Measurements from ENCODE around the gene CDC34. TPM values are rescaled to one million over a fixed set of nuclear protein-coding genes. Genes with fewer than 3 reads are reported as not detected.
A peak's percentile ranks its signal among the peaks of the same experiment; 100 is the strongest.

CDC34 gene
- total RNA-seq, 2 experiments from 2014 or later: 38.5 to 43.4 TPM

DNA sequence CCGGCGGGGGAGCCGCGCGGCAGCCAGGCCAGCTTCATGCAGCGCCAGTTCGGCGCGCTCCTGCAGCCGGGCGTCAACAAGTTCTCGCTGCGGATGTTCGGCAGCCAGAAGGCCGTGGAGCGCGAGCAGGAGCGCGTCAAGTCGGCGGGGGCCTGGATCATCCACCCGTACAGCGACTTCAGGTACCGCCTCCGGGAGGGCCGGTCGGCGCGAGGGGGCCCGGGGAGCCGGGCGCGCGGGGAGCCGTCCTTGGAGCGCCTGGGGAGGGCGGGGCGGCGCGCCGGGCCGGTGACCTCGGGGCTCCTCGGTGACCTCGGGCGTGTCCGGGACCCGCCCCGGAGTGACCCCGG, 58.8 kb downstream of the CDC34 start:
- no peaks in the 10 kb centered on the region for H3K36me3 ChIP-seq (ENCODE audit: insufficient read depth, low read length)
- no peak overlapping the region for H3K4me3 ChIP-seq (ENCODE audit: low read length)
- Mint-ChIP-seq H3K27me3 (peaks cover 25% of the 10 kb centered on the region), H3K9me3 (no peaks in the 10 kb centered on the region), H3K4me3 (peak overlapping the region; percentile 38), H3K36me3 (ENCODE audit: low read depth) (no peaks in the 10 kb centered on the region), H3K4me1 (ENCODE audit: low read depth) (peaks cover 5% of the 10 kb centered on the region), H3K27ac (no peak overlapping the region)
- peaks cover 0 to 28% of the 10 kb centered on the region in 2 experiments for H3K9me3 ChIP-seq (ENCODE audit: control insufficient read depth in 1 of 2, insufficient read depth in 1 of 2, low read length in 2 of 2)
- POLR2A ChIA-PET: no interaction called here
- CTCF ChIA-PET: no interaction called here
- intact Hi-C loops (cut with DNase I, micrococcal nuclease): no loop called here
- H3K4me1 ChIP-seq (ENCODE audit: insufficient read depth, low read length): peaks cover 32% of the 10 kb centered on the region
- DNase-seq: peak in 9 of 14 experiments; percentile 20 to 67 (median 36)
- ATAC-seq (ENCODE audit: poor library complexity): peak; percentile 66
- TF ChIP-seq, protein P1, sequence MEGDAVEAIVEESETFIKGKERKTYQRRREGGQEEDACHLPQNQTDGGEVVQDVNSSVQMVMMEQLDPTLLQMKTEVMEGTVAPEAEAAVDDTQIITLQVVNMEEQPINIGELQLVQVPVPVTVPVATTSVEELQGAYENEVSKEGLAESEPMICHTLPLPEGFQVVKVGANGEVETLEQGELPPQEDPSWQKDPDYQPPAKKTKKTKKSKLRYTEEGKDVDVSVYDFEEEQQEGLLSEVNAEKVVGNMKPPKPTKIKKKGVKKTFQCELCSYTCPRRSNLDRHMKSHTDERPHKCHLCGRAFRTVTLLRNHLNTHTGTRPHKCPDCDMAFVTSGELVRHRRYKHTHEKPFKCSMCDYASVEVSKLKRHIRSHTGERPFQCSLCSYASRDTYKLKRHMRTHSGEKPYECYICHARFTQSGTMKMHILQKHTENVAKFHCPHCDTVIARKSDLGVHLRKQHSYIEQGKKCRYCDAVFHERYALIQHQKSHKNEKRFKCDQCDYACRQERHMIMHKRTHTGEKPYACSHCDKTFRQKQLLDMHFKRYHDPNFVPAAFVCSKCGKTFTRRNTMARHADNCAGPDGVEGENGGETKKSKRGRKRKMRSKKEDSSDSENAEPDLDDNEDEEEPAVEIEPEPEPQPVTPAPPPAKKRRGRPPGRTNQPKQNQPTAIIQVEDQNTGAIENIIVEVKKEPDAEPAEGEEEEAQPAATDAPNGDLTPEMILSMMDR (IDR thresholded peaks at IDR 0.05): no peak
- H3K27ac ChIP-seq (ENCODE audit: low read depth in 1 of 2, low read length in 2 of 2): no peak overlapping the region
- H3K27me3 ChIP-seq (ENCODE audit: control insufficient read depth in 1 of 2, insufficient read depth in 2 of 2, low read length in 2 of 2): peaks cover 25 to 30% of the 10 kb centered on the region in 2 experiments

DNA sequence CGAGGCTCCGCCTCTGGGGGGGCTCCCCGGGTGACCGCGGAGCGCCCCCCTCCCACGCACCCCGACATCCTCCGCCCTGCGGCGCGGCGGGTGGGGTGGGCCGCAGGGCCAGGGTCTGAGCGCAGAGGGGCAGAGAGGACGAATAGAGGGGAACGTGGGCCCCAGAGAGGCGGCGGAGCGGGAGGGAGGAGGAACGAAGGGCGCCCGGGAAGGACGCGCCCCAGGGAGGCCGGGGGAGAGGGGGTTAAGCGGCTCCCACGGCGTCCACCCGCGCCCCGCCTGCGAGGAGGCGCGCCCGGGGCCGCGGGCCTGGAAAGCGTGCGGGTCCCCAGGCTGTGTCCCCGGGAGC, 59.2 kb downstream of the CDC34 start:
- H3K36me3 ChIP-seq (ENCODE audit: insufficient read depth, low read length): no peaks in the 10 kb centered on the region
- peaks cover 25 to 30% of the 10 kb centered on the region in 2 experiments for H3K27me3 ChIP-seq (ENCODE audit: control insufficient read depth in 1 of 2, insufficient read depth in 2 of 2, low read length in 2 of 2)
- POLR2A ChIA-PET: no interaction called here
- peaks cover 25% of the 10 kb centered on the region for H3K27me3 Mint-ChIP-seq
- DNase-seq: no peak
- TF ChIP-seq, protein P1 (IDR thresholded peaks at IDR 0.05): no peak
- H3K36me3 Mint-ChIP-seq (ENCODE audit: low read depth): no peaks in the 10 kb centered on the region
- H3K4me3 Mint-ChIP-seq: no peak overlapping the region
- CTCF ChIA-PET: no interaction called here
- H3K27ac ChIP-seq (ENCODE audit: low read depth in 1 of 2, low read length in 2 of 2): no peak overlapping the region
- intact Hi-C loops (cut with DNase I, micrococcal nuclease): no loop called here
- peaks cover 0 to 28% of the 10 kb centered on the region in 2 experiments for H3K9me3 ChIP-seq (ENCODE audit: control insufficient read depth in 1 of 2, insufficient read depth in 1 of 2, low read length in 2 of 2)
- H3K4me1 ChIP-seq (ENCODE audit: insufficient read depth, low read length): peaks cover 32% of the 10 kb centered on the region
- ATAC-seq (ENCODE audit: poor library complexity): no peak
- H3K27ac Mint-ChIP-seq: no peak overlapping the region
- no peak overlapping the region for H3K4me3 ChIP-seq (ENCODE audit: low read length)
- H3K4me1 Mint-ChIP-seq (ENCODE audit: low read depth): peaks cover 5% of the 10 kb centered on the region
- no peaks in the 10 kb centered on the region for H3K9me3 Mint-ChIP-seq

- H3K9me3 ChIP-seq (ENCODE audit: control insufficient read depth in 1 of 2, insufficient read depth in 1 of 2, low read length in 2 of 2): peaks cover 0 to 25% of the 10 kb centered on the region in 2 experiments
- peaks cover 32% of the 10 kb centered on the region for H3K4me1 ChIP-seq (ENCODE audit: insufficient read depth, low read length)
- TF ChIP-seq, protein P1 (IDR thresholded peaks at IDR 0.05): no peak
- peaks cover 5% of the 10 kb centered on the region for H3K4me1 Mint-ChIP-seq (ENCODE audit: low read depth)
- ChIA-PET CTCF (no interaction called here), POLR2A (no interaction called here)
- no peak for DNase-seq
- H3K27me3 ChIP-seq (ENCODE audit: control insufficient read depth in 1 of 2, insufficient read depth in 2 of 2, low read length in 2 of 2): peaks cover 25 to 30% of the 10 kb centered on the region in 2 experiments
- no peak overlapping the region for H3K27ac Mint-ChIP-seq
- no peaks in the 10 kb centered on the region for H3K36me3 Mint-ChIP-seq (ENCODE audit: low read depth)
- intact Hi-C loops (cut with DNase I, micrococcal nuclease): no loop called here
- no peak overlapping the region for H3K27ac ChIP-seq (ENCODE audit: low read depth in 1 of 2, low read length in 2 of 2)
- H3K4me3 ChIP-seq (ENCODE audit: low read length): no peak overlapping the region
- peaks cover 25% of the 10 kb centered on the region for H3K27me3 Mint-ChIP-seq
- H3K36me3 ChIP-seq (ENCODE audit: insufficient read depth, low read length): no peaks in the 10 kb centered on the region
- ATAC-seq (ENCODE audit: poor library complexity): no peak
- H3K9me3 Mint-ChIP-seq: no peaks in the 10 kb centered on the region
- H3K4me3 Mint-ChIP-seq: peak overlapping the region; percentile 38
Measured at GRCh38 chr19:591099-591958, 59.8 kb downstream of the CDC34 start.

Other genes starting within 250 kb of the CDC34 start
- under 1 TPM in 1 of 2 experiments, not detected in 1; 0.64 TPM for gene PLPP2, start 240.4 kb upstream of the CDC34 start, total RNA-seq
- 10 to 100 TPM in 1 of 2 experiments, 1 to 10 TPM in 1; 9.5 to 11.5 TPM for gene MIER2, start 187.0 kb upstream of the CDC34 start, total RNA-seq
- gene C2CD4C, start 122.6 kb upstream of the CDC34 start, total RNA-seq: not detected
- gene SHC2, start 70.7 kb upstream of the CDC34 start, total RNA-seq: under 1 TPM; 0.36 to 0.42 TPM
- gene MADCAM1, start 35.3 kb upstream of the CDC34 start, total RNA-seq: under 1 TPM; 0.20 to 0.91 TPM
- gene TPGS1, start 24.3 kb upstream of the CDC34 start, total RNA-seq: 10 to 100 TPM; 17.2 to 18.2 TPM
- 10 to 100 TPM; 41.6 to 46.3 TPM for gene GZMM, start 12.3 kb downstream of the CDC34 start, total RNA-seq
- 10 to 100 TPM; 68.7 to 71.6 TPM for gene BSG, start 40.8 kb downstream of the CDC34 start, total RNA-seq
- gene HCN2, start 58.1 kb downstream of the CDC34 start, total RNA-seq: 1 to 10 TPM; 2.1 TPM
- 10 to 100 TPM; 54.4 to 56.2 TPM for gene POLRMT, start 101.8 kb downstream of the CDC34 start, total RNA-seq
- gene FGF22, start 108.1 kb downstream of the CDC34 start, total RNA-seq: under 1 TPM; 0.42 to 0.49 TPM
- gene RNF126, start 131.5 kb downstream of the CDC34 start, total RNA-seq: 100 to 1,000 TPM; 112 to 119 TPM
- gene FSTL3, start 144.6 kb downstream of the CDC34 start, total RNA-seq: 1 to 10 TPM; 2.2 to 3.4 TPM
- gene PRSS57, start 163.7 kb downstream of the CDC34 start, total RNA-seq: not detected
- gene PALM, start 177.2 kb downstream of the CDC34 start, total RNA-seq: not detected
- not detected for gene MISP, start 219.4 kb downstream of the CDC34 start, total RNA-seq